Esophagus squamous epithelium (tissue), 4 donors: ENCODE measurements around the gene LIN52.

Source experiments
- CTCF ChIP-seq, 6 experiments: fragments of 450-650 bp in 4 of 6; fragments of 200-600 bp in 2 of 6; sonication (generic) in 2 of 6; IDR thresholded peaks; one replicate each; pipeline ENCODE4 v1.5.1; 2016 to 2019; ENCODE audit warnings: antibody characterized with exemption in 6 of 6, mild to moderate bottlenecking in 4 of 6, moderate library complexity in 4 of 6
- POLR2A ChIP-seq, 4 donors: fragments of 450-650 bp; IDR thresholded peaks; one replicate each; pipeline ENCODE4 v1.6.1; 2017; ENCODE audit warnings: antibody characterized with exemption in 4 of 4, mild to moderate bottlenecking in 4 of 4, moderate library complexity in 3 of 4

- TF ChIP-seq CTCF (IDR thresholded peaks at IDR 0.05) (no peak), POLR2A (IDR thresholded peaks at IDR 0.05) (no peak)
Observed at GRCh38 chr14:74048281-74048680, 36.5 kb upstream of the LIN52 start.
